Measurements from ENCODE around the gene TCEANC. TPM values are rescaled to one million over a fixed set of nuclear protein-coding genes. Genes with fewer than 3 reads are reported as not detected.

The TCEANC gene
- total and polyA plus RNA-seq, 2 of the 4 experiments (the other 2 are of a cell fraction) = 0.99 to 2.5 TPM

DNA sequence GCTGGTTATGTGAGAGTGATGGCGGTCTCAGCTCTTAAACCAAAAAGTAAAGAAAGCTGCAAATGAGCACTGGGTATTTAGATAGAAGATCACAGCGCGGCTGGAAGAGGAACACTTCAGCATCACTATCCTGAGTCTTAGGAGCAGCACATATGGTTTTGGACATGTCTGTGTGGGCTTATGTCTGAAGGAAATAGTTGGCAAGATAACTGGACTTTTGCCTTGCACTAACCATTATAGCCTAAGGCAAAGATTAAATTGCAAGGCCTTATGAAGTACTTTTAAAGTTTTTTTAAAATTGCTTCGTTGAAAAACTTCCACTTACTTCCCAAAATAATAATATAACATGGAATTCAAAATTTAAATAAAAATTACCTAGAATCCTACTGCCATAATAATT lies 31.4 kb downstream of the TCEANC start:
- Histone ChIP-seq H3K27me3 (ENCODE audit: control insufficient read depth, insufficient read depth, low read length) (peaks cover 10% of the 10 kb centered on the region), H3K36me3 (ENCODE audit: control insufficient read depth, insufficient read depth, low read length) (no peaks in the 10 kb centered on the region), H4K5ac (ENCODE audit: low read depth, low read length) (no peak overlapping the region), H3K4me3 (ENCODE audit: insufficient read depth, low read depth, low read length) (no peak overlapping the region), H3K4me1 (ENCODE audit: control insufficient read depth, insufficient read depth, low read length) (no peaks in the 10 kb centered on the region), H2AK5ac (ENCODE audit: low read depth, low read length) (no peak overlapping the region), H4K8ac (ENCODE audit: low read depth in 2 of 2, low read length in 2 of 2) (no peak overlapping the region), H3K79me1 (ENCODE audit: low read depth in 1 of 2, low read length in 2 of 2) (peaks cover under 1 to 2% of the 10 kb centered on the region in 2 experiments; a peak in 1 of 4 replicates), H2AK9ac (replicated peaks; ENCODE audit: low read depth, low read length, poor library complexity) (no peak overlapping the region), H3K18ac (ENCODE audit: low read depth, low read length) (no peak overlapping the region), H2AFZ (replicated peaks; ENCODE audit: low read length, poor library complexity) (no peak overlapping the region), H3K14ac (replicated peaks; ENCODE audit: low read depth, low read length) (no peak overlapping the region), H2BK20ac (ENCODE audit: low read depth, low read length) (no peak overlapping the region), H3K9me3 (ENCODE audit: control insufficient read depth, insufficient read depth, low read length) (no peaks in the 10 kb centered on the region), H3K4me2 (ENCODE audit: low read depth, low read length) (no peak overlapping the region), H2BK15ac (ENCODE audit: low read depth, low read length) (no peak overlapping the region), H3K23ac (ENCODE audit: low read depth, low read length) (no peak overlapping the region), H3K4ac (ENCODE audit: low read depth, low read length) (no peak overlapping the region), H3K27ac (ENCODE audit: insufficient read depth, low read length) (no peak overlapping the region), H3K56ac (ENCODE audit: extremely low read depth, insufficient read depth, low read length) (no peak overlapping the region), H2BK120ac (ENCODE audit: low read depth, low read length) (no peak overlapping the region), H3K9me1 (ENCODE audit: insufficient read depth, low read length) (no peaks in the 10 kb centered on the region), H4K91ac (ENCODE audit: insufficient read depth, low read depth, low read length) (no peak overlapping the region), H2BK5ac (ENCODE audit: low read depth, low read length, poor library complexity, severe bottlenecking) (no peak overlapping the region), H4K20me1 (ENCODE audit: insufficient read depth, low read length) (no peaks in the 10 kb centered on the region), H3K9ac (ENCODE audit: low read depth, low read length) (no peak overlapping the region)
- BruUV-seq (replicated peaks) = no TSS peak
- in situ Hi-C loops (cut with MboI; ENCODE audit: low sequenced_read_pairs) (no loop called here), intact Hi-C loops (cut with micrococcal nuclease) (no loop called here), dilution Hi-C loops (cut with HindIII; ENCODE audit: low sequenced_read_pairs, unreplicated experiment) (no loop called here)
- WGBS, 2 experiments (ENCODE audit: extremely low coverage in 2 of 2, insufficient read length in 1 of 2) = 90% methylated on average over 2 of the region's 4 CpGs; no CpG with 5 or more reads in 1 of the 2 experiments
- TF ChIP-seq RAD21 (IDR thresholded peaks at IDR 0.05; ENCODE audit: low read length) (no peak), NFE2L2 (IDR thresholded peaks at IDR 0.05; ENCODE audit: low read depth, low read length) (no peak), CEBPB (IDR thresholded peaks at IDR 0.05; ENCODE audit: low read depth, low read length) (no peak), POLR2A (IDR thresholded peaks at IDR 0.05; ENCODE audit: low read depth, low read length) (no peak), CHD1 (IDR thresholded peaks at IDR 0.05; ENCODE audit: low read depth, low read length) (no peak)
- ATAC-seq (ENCODE audit: low read depth) (no peak), DNase-seq (no peak)
- ChIA-PET CTCF (no interaction called here), POLR2A (ENCODE audit: unreplicated experiment) (no interaction called here)
